ENCODE data around the gene FAM222A.

FAM222A gene

DNA sequence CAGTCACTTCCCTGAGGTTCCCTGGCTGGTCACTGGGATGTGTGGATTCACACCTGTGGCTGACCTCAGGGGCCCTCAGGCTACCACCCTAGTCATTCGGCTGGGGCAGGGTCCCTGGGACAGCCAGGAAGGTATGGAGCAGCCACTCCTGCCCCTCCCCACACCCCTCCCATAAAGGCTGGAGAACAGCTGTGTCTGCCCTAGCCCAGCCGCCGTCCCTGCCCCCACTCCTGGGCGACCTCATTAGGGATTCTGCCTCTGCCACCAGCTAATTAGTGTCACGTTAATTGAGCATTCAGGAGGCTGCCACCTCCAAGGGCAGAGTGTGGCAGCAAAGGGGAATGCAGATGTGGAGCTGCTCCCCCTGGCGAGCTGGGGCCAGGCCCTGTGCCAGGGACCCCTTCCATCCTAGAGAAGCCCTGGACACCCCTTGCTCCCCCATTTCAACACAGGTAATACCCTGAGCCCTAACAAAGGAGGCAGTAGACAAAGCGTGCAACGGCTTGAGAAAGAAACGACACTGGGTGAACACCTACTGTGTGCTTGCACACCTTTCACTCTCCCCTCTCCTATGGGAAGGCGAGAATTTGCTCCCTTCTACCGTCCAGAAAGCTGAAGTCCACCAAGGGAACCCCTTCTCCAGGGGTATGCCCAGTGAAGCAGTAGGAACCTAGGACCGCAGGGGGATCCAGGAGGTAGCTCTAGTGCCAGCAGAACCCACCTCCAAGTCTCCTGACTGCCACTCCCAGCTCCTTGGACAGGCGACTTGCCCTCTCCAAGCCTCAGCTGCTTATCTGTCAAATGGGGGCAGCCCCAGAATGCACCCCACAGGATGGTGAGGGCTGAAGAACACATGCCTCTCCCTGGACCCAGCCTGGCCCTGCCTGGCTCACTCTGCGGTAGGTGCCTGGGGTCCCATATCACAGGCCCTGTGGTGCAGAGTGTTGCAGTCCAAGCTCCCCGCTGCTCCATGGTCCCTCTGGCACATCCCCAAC lies 45.1 kb downstream of the FAM222A start:
- DNase-seq (ENCODE audit: low read depth in 2 of 2) = no peak

DNA sequence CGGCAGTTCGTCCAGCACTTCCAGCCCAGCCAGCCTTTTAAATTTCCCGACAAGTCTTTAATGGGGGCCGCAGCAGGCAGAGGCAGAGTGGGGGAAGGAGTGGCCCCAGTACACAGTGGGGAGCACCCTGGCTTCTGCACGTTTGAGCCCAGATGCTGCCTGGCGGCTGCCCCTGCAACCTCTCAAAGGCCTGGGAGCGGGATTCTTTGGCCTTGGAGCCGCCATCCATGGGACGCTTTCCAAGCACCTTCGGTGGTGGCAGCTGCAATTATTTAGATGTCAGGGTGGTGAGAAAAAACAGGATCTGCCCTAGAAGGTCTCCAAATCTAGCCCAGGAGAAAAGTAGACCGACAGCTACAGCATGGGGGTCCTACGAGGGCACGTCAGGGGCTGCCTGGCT lies 46.0 kb downstream of the FAM222A start:
- no peak for DNase-seq (ENCODE audit: low read depth in 2 of 2)

DNA sequence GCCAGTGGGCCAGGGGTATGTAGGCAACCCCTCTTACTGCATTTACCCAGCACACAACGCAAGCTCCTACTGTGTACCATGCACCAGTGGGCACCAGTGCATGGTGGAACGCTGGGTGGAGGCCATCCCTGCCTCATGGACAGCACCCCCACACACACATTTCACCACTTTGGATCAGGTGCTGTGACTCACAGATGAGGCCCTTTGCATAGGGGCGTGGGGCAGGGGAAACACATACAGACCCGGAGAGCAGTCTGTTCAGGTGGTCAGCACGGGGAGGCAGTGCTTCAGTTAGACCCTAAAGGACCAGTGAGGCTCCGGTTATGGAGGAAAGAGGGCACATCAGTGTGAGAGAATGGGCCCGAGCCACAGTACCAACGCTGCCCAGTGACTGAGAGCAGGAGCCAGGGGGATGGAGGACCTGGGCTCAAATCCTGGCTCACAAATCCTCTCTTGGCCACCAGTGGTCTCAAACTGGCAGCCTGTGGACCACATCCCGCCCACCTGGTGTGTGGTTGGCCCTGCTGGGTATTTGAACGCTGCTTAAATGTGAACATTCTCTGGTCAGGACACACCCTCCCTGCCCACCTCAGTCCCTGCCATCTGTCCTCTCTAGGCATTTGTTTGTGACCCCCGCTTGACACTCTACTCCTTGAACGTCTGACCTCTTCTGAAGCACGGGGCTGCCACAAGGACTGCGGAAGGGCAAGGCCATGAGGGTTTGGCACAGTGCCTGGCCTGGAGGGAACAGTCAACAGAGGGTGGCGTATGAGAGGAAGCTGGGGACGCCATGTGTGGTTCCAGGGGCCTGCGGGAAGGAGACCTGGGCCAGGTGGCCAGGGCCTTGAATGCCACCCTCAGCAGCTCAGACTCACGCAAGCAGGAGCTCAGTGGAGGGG lies 46.7 kb downstream of the FAM222A start:
- no peak for DNase-seq (ENCODE audit: low read depth in 2 of 2)

DNA sequence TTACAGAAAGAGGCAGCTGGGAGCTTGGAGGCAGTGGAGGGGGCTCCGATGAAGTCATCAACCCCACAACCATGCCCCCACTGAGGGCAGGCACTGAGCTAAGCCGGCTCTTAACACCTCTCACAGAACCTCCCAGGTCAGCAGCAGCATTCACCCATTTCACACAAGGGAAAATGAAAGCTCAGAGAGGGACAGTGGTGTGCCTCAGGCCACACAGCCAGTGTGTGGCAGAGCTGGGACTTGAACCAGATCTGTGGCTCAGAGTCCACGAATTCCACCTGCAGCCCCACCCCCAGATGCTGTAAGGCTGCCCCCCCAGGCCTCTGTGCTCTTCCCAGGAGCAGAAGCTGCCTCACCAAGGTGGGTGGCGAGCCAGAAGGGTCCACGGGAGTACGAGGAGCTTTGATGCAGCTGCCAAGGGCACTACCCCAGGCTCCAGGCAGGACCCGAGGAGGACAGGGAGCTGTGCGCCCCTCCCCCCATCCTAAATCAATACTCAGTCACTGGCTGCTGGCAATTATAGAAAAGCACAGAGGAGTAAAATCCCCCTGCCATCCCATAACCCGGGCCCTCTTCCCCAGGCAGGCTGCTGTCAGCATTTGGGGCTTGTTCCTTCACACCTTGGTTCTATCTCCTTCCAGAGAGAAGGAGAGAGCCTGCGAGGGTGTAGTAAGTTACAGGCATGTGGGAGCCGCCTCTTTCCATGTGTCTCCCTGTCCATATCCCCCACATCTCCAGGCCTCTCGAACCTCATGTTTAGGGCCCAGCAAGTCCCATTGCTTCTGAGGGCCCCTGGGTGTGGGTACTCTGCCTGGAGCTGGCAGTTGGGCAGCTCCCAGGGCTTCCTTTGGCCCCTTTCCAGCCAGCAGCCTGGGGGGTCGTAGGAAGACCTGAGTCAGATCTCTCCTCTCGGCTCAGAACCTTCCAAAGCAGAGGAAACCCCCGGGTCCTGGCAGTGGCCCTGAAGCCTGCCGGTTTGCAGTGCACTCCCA lies 47.6 kb downstream of the FAM222A start:
- no peak for DNase-seq (ENCODE audit: low read depth in 2 of 2)

DNA sequence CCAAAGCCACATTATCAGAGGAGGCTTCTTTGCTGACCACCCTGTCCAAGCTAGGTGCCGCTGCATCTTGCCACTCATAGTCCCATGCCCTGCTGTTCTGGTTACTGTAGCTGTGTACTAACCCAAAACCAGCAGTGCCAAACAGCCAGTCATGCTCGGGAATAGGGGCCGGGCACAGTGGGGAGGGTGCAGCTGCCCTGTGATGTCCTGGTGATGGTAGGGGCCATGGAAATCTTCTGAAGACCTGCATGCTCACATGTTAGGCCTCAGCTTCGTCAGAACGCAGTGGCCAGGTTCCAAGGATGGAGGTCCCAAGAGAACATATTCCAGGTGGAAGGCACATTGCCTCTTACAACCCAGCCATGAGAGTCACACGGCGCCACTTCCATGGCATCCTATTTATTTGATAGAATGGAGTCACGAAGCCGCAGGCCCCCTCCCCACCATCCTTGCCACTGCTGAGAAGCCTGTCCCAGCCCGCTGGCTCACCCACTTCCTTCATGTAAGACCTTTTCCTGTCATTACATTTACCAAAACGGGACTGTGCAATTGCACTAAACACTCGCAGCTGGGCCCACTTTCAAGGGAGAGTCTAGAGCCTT lies 48.5 kb downstream of the FAM222A start:
- DNase-seq (ENCODE audit: low read depth in 2 of 2) = no peak

DNA sequence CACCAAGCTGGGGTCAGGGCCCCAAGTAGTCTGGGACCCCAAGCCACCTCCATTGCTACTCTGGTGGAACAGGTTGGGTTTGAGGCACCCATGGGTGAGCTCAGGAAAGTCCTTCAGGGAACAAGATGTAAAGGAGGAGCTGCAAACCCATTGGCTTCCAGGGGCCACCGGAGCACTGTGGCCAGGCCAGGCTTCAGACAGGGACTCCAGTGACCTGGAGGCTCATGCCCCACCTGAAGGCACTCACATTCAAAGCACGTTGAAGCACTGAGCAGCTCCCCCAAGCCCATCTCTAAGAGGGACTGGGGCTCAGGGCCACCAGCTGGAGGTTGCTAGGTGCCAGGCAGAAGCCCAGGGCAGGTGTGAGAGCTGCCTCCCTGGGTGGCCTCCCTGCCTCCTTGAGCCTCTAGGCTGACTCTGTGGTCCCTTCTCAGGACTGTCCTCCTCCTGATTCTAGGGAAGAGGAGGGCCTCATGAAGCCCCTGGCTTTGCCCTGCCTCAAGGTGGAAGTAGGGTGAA lies 49.1 kb downstream of the FAM222A start:
- no peak for DNase-seq (ENCODE audit: low read depth in 2 of 2)

DNA sequence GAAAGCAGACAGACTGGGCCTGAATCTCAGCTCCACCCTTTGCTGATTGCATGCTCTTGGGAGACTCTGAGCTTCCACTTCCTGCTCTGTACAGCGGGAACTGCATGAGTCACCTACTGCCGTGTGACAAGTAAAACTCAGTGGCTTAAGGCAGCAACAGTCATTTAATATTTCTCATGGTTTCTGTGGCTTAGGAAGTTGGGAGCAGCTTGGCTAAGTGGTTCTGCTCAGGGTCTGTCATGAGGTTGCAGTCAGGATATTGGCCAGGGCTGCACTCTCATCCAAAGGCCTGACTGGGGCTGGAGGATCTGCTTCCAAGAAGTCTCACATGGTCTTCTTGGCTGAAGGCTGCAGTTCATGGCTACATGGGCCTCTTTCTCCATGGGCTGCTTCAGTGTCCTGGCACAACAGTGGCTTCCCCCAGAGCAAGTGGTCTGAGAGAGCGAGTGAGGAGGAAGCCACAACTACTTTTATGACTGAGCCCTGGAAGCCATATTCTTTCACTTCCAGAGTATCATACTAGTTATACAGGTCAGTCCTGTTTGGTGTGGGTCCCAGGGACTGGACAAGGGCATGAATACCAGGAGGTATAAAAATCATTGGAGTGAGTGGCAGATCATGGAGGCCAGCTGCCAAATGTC lies 49.7 kb downstream of the FAM222A start:
- no peak for DNase-seq (ENCODE audit: low read depth in 2 of 2)

DNA sequence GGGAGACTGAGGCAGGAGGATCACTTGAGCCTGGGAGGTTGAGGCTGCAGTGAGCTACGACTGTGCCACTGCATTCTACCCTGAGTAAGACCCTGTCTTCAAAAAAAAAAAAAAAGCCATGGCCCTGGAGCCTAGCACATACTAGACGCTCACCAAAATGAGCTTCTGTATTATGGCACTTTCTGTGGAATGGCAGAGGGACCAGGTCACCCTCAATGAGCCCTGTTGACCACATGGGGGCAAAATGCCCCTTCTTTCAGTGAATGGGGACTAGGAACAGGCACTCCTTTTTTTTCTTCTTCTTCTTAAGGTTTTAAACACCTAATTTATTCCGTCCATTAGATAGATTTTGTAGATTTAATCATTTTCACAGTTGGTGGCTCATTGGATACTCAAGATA lies 50.5 kb downstream of the FAM222A start:
- no peak for DNase-seq (ENCODE audit: low read depth in 2 of 2)

DNA sequence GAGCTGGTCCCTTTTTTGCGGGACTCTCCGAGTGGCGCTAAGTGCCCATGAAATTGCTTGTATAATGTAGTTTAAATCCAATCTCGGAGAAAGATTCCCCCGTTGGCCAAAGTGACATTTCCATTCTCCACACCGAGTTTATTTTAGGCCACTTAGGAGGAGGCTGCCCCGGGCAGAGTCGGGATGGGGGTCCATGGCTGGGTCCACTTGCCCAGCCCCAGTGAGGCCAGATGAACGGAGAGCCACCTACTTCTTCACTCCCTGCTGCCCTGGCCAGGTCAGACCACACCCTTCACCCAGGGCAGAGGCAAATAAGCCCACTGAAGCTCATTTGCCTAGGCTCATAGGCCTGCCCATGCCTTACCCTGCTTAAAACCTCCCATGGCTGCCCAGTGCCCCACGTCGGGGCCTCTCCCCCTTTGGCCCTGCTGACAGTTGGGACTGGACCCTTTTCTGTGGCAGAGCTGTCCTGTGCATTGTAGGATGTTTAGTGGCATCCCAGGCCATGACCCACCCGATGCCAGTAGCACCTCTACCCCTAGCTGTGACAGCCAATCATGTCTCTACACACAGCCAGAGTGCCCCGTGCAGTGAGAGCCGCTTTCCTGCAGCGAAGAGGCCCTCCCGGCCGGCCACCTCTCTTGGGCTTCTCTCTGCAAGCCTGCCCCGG lies 51.3 kb downstream of the FAM222A start:
- DNase-seq (ENCODE audit: low read depth in 2 of 2) = no peak

DNA sequence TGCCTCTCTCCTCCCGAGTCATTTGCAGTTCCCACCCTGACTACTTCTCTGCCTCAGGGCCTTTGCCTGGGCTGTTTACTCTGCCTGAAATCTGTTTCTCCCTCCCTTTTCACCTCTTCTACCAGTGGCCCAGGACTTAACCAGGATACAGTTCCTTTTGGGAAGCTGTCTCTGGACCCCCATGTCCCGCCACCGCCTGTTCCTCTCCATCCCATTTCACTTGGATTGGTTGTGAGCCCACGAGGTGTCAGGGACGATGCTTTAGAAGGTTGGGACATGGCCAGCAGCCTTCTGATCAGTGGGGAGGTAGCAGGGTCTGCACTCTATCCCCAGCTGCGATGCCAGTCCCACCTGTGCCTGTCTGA lies 51.8 kb downstream of the FAM222A start:
- no peak for DNase-seq (ENCODE audit: low read depth in 2 of 2)

DNA sequence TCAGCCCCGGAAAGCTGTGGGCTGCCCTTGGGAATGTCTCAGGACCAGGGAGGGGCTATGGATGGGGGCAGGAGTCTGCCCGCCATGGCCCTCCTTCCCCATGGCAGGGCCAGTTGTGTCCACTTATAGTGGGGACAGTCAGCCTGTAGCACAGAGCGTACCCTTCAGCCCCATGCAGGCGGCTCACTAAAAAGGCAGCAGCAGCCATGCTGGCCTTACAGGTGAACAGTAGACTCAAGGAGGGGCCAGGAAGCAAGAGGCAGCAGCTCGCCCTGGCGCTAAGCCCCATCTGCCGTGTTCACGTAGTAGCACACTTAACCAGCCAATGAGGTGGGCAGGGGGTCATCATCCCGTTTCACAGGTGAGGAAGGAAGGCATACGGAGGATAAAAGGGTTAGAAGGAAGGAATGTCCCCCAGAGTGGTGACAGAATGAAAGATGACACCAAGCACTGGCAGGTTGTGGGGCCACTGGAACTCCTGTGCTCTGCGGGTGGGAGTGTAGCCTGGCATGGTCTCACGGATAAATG lies 52.7 kb downstream of the FAM222A start:
- DNase-seq (ENCODE audit: low read depth in 2 of 2) = no peak

DNA sequence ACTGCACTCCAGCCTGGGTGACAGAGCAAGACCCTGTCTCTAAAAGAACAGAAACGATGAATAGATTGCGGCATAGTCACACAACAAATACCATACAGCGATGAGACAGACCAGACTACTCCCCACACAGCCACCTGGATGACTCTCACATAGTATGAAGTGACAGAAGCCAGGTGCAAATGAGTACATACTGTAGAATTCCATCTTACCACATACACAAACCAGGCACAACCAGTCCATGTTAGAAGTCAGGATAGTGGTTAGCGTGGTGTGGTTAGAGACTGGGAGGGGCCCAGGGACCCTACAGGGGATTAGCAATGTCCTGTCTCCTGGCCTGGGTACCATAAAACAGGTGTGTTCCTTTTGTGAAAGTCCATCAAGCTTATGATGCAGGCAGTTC lies 53.8 kb downstream of the FAM222A start:
- DNase-seq (ENCODE audit: low read depth in 2 of 2) = no peak

DNA sequence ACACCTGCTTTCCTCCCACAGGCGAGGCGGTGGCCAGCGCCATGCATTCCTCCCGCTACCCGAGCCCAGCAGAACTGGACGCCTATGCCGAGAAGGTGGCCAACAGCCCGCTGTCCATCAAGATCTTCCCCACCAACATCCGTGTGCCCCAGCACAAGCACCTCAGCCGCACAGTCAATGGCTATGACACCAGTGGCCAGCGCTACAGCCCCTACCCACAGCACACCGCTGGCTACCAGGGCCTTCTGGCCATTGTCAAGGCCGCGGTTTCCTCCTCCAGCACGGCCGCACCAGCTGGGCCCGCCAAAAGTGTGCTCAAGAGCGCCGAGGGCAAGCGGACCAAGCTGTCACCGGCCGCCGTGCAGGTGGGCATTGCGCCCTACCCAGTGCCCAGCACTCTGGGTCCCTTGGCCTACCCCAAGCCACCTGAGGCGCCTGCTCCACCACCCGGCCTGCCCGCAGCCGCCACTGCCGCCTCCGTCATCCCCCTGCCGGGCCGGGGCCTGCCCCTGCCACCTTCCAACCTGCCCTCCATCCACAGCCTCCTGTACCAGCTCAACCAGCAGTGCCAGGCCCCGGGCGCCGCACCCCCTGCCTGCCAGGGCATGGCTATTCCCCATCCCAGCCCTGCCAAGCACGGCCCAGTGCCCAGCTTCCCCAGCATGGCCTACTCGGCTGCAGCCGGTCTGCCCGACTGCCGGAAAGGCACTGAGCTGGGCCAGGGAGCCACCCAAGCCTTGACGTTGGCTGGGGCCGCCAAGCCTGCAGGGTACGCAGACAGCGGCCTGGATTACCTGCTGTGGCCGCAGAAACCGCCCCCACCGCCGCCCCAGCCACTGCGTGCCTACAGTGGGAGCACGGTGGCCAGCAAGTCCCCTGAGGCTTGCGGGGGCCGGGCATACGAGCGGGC lies 54.6 kb downstream of the FAM222A start:
- DNase-seq (ENCODE audit: low read depth in 2 of 2) = no peak

DNA sequence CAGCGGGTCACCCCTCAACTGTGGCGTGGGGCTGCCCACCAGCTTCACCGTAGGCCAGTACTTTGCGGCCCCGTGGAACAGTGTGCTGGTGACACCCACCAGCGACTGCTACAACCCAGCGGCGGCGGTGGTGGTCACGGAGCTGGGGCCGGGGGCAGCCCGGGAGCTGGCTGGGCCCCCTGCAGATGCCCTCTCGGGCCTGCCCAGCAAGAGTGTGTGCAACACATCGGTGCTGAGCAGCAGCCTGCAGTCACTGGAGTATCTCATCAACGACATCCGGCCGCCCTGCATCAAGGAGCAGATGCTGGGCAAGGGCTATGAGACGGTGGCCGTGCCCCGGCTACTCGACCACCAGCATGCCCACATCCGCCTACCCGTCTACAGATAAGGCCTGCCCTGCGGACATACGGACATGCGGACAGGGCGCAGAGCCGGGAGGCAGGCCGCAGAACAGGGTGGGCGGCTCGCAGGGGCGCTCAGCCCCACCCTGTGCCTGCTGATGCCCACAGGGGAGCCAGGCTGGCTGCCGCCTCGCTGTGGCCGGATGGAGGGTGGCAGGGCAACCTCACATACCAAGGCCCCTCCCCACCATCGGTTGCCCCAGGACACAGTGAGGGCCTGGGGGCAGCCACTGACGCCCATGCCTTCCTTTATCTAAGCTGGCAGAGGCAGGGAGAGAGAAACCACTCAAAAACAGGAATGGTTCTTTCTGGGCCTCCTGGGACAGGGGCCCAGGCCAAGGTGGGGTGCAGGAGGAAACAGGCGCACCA lies 55.5 kb downstream of the FAM222A start:
- no peak for DNase-seq (ENCODE audit: low read depth in 2 of 2)

DNA sequence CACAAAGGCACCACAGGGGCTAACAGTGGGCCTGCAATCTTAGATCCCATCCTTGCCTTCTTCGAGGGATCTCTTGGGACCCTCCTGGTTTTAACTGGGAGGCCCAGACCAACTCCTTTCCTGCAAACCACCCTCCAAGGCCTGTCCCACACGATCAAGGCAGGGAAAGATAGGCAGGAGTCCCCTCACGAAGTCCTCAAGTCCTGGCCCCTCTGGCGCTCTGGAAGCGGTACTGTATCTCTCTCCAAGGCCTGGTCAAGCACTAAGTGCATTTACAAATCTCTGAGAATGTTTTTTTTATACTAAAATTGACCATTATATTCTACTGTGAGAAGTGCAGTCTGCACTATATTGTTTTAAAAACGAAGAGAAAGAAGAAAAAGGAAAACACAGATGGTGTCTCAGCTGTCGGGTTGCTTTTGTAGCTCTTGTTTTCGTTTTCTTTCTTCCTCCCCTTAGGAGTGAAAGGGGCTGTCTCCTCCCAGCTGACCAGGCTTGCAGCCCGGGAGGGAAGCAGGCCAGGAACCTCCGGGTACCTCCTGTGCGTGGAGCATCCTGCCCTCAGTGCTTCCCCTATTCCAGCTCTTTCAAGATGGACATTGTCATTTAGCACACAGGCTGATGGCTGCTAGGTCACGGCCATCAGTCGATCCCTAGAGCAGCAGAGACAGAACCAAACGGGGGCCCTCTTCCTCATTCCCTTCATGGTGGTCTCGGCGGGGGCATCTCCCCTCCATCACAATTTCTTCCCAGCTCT lies 56.7 kb downstream of the FAM222A start:
- DNase-seq (ENCODE audit: low read depth in 2 of 2) = no peak

DNA sequence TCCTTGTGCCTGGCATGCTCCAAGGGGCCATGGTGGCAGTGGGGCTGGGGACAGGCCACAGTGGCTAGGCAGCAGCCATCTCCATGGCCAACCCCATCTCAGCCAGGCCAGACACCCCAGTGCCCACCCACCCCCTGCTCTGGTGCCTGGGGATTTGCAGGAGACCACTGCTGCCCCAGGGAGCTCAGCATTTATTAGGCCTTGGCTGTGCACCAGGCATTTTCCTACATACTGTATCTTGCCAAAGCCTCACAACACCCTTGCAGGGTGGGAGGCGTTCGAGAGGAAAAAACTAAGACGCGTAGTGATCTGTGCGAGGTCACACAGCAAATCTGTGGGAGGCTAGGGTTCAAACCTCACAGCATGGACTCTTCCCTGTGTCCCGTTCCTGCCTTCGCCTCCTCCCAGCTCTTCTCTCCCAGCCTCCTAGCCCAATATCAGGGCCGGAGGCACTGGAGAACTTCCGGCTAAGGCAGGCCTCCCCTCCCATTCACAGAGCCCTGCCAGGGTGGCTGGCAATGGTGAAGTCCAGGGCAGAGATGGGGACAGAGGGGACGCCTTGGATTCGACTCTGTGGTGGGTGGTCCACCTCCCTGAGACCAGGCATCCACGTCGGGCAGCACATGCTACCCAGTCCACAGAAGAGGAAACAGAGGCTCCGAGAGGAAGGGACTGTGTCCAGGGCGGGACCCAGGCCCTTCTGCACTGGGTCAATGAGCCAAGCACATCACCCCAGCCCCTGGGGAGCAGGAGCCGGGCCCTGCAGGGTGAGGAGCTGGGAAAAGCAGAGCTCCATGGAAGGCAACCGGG lies 57.4 kb downstream of the FAM222A start:
- DNase-seq (ENCODE audit: low read depth in 2 of 2) = no peak

All from stimulated activated CD8-positive, alpha-beta memory T cell treated with anti-CD3 and anti-CD28 coated beads, Interleukin-15, amount 100 ng/mL, for 48 hours (primary cell).